HCT116 (cell line): ENCODE results near the gene KRT28. TPM values are rescaled to one million over a fixed set of nuclear protein-coding genes. Genes with fewer than 3 reads are reported as not detected.

ENCODE experiments used
- ATAC-seq: fragments of 200-7000 bp; cut with Tn5 transposase; 2 replicates; pipeline ENCODE4 v1.9.1; 2020; ENCODE audit warnings: mild to moderate bottlenecking, moderate library complexity
- BruUV-seq: library from RNA; stranded (reverse); fragments of 400-500 nt; replicated peaks from 2 replicates; lab custom pipeline; 2021; lab: Mats Ljungman, UMichigan
- CTCF ChIA-PET: fragments of 300-600 bp; sonication (Branson Sonifier 250); formaldehyde crosslinking; loops from one replicate; lab custom pipeline; 2021; ENCODE audit warnings: antibody characterized with exemption; lab: Charles Lee
- POLR2A ChIA-PET: fragments of 300-600, 350-600 bp; sonication (Branson Sonifier 250); formaldehyde crosslinking; loops from one replicate; lab custom pipeline; 2021; ENCODE audit warnings: antibody characterized with exemption; lab: Charles Lee
- RAD21 ChIA-PET, 2 experiments: fragments of 300-600 bp; sonication (Branson Sonifier 250); formaldehyde crosslinking; loops; one replicate each; lab custom pipeline; 2023; ENCODE audit warnings: low total read pairs in 2 of 2; ENCODE audit not compliant: uncharacterized antibody in 2 of 2, unreplicated experiment in 2 of 2, low non-redundant PET in 1 of 2; lab: Charles Lee
- DNase-seq: peaks from one replicate; pipeline ENCODE4 v3.0.0-alpha.2; 2010; ENCODE audit warnings: low read depth, low spot score
- H2AFZ ChIP-seq: fragments of 200-600 bp; shearing (Covaris generic), sonication (generic); 2 replicates; pipeline ENCODE4 v1.6.1; 2017; ENCODE audit warnings: low read depth, mixed run types, mixed read lengths, antibody characterized with exemption, low read length; ENCODE audit not compliant: poor library complexity, severe bottlenecking
- H3K27ac ChIP-seq: 2 replicates; pipeline ENCODE4 v1.5.1; 2012; ENCODE audit warnings: low read depth, low read length
- H3K27me3 ChIP-seq: fragments of 200-600 bp; sonication (generic); 2 replicates; pipeline ENCODE4 v1.6.1; 2016; ENCODE audit warnings: mixed run types, low read length, mixed read lengths; ENCODE audit not compliant: insufficient read depth
- H3K36me3 ChIP-seq, 2 experiments: fragments of 200-500 bp in 1 of 2; fragments of 200-600 bp in 1 of 2; sonication (Bioruptor generic) in 1 of 2; sonication (generic) in 1 of 2; 2 replicates each; pipeline versions ENCODE4 v1.5.1 to v1.6.1; 2014 to 2016; ENCODE audit warnings: low read length in 2 of 2, inconsistent platforms in 1 of 2, mixed read lengths in 1 of 2, mixed run types in 1 of 2; ENCODE audit not compliant: insufficient read depth in 2 of 2, control insufficient read depth in 1 of 2
- H3K4me1 ChIP-seq, 2 experiments: fragments of 200-600 bp in 1 of 2; sonication (generic) in 1 of 2; 2 replicates each; pipeline versions ENCODE4 v1.5.1 to v1.6.1; 2012 to 2017; ENCODE audit warnings: low read length in 2 of 2, inconsistent platforms in 1 of 2, mild to moderate bottlenecking in 1 of 2, mixed read lengths in 1 of 2, mixed run types in 1 of 2, moderate library complexity in 1 of 2; ENCODE audit not compliant: insufficient read depth in 2 of 2, control insufficient read depth in 1 of 2
- H3K4me2 ChIP-seq: fragments of 200-600 bp; sonication (generic); 2 replicates; pipeline ENCODE4 v1.6.1; 2017; ENCODE audit warnings: mixed run types, low read length, mixed read lengths
- H3K4me3 ChIP-seq, 2 experiments: fragments of 200-600 bp in 1 of 2; sonication (generic) in 1 of 2; replicated peaks in 1 of 2; 2 replicates each; pipeline ENCODE4 v1.5.1; 2011 to 2016; ENCODE audit warnings: low read length in 2 of 2, control low read depth in 1 of 2, low read depth in 1 of 2, mild to moderate bottlenecking in 1 of 2, mixed read lengths in 1 of 2, mixed run types in 1 of 2
- H3K79me2 ChIP-seq: fragments of 200-600 bp; sonication (generic); 2 replicates; pipeline ENCODE4 v1.6.1; 2017; ENCODE audit warnings: mild to moderate bottlenecking, mixed run types, low read length, moderate library complexity, mixed read lengths; ENCODE audit not compliant: insufficient read depth
- H3K9ac ChIP-seq: fragments of 200-600 bp; sonication (generic); 2 replicates; pipeline ENCODE4 v1.6.1; 2016; ENCODE audit warnings: low read length, mixed read lengths
- H3K9me2 ChIP-seq: fragments of 200-600 bp; sonication (generic), shearing (Covaris generic); 2 replicates; pipeline ENCODE4 v1.6.1; 2017; ENCODE audit warnings: mixed run types, mild to moderate bottlenecking, moderate library complexity; ENCODE audit not compliant: insufficient read depth
- H3K9me3 ChIP-seq, 2 experiments: fragments of 200-500 bp in 1 of 2; fragments of 200-600 bp in 1 of 2; sonication (Bioruptor generic) in 1 of 2; sonication (generic) in 1 of 2; 2 replicates each; pipeline ENCODE4 v1.6.1; 2014 to 2017; ENCODE audit warnings: low read length in 2 of 2, mixed read lengths in 2 of 2, inconsistent platforms in 1 of 2, low read depth in 1 of 2, mild to moderate bottlenecking in 1 of 2, mixed run types in 1 of 2, moderate library complexity in 1 of 2; ENCODE audit not compliant: control insufficient read depth in 1 of 2, insufficient read depth in 1 of 2
- H4K20me1 ChIP-seq: fragments of 200-600 bp; sonication (generic), shearing (Covaris generic); 2 replicates; pipeline ENCODE4 v1.6.1; 2017; ENCODE audit warnings: mixed run types, mild to moderate bottlenecking, moderate library complexity; ENCODE audit not compliant: insufficient read depth
- ATF3 ChIP-seq: IDR thresholded peaks from 2 replicates; pipeline ENCODE4 v1.6.1; 2012
- CBX3 ChIP-seq: IDR thresholded peaks from 2 replicates; pipeline ENCODE4 v1.6.1; 2012; ENCODE audit warnings: low read depth
- CEBPB ChIP-seq: IDR thresholded peaks from 2 replicates; pipeline ENCODE4 v1.6.1; 2012; ENCODE audit warnings: low read depth
- EGR1 ChIP-seq: IDR thresholded peaks from 2 replicates; pipeline ENCODE4 v1.6.1; 2012; ENCODE audit warnings: low read depth
- EZH2 ChIP-seq: fragments of 200-600 bp; sonication (generic); IDR thresholded peaks from 2 replicates; pipeline ENCODE4 v1.6.1; 2017; ENCODE audit warnings: antibody characterized with exemption, mixed run types
- FOSL1 ChIP-seq: IDR thresholded peaks from 2 replicates; pipeline ENCODE4 v1.6.1; 2012; ENCODE audit warnings: low read depth
- JUND ChIP-seq: IDR thresholded peaks from 2 replicates; pipeline ENCODE4 v1.6.1; 2012
- MAX ChIP-seq: IDR thresholded peaks from 2 replicates; pipeline ENCODE4 v1.6.1; 2012
- POLR2A ChIP-seq: IDR thresholded peaks from 2 replicates; pipeline ENCODE4 v1.7.0; 2011; ENCODE audit warnings: borderline replicate concordance; ENCODE audit not compliant: insufficient read depth, insufficient read length; ENCODE audit errors: extremely low read depth
- RAD21 ChIP-seq: IDR thresholded peaks from 2 replicates; pipeline ENCODE4 v1.6.1; 2012; ENCODE audit warnings: low read depth, mild to moderate bottlenecking
- SIN3A ChIP-seq: IDR thresholded peaks from 2 replicates; pipeline ENCODE4 v1.6.1; 2012; ENCODE audit warnings: low read depth
- SP1 ChIP-seq: IDR thresholded peaks from 2 replicates; pipeline ENCODE4 v1.6.1; 2012; ENCODE audit warnings: low read depth
- TCF7L2 ChIP-seq: IDR thresholded peaks from 2 replicates; pipeline ENCODE4 v1.7.0; 2011; ENCODE audit warnings: borderline replicate concordance, inconsistent platforms; ENCODE audit not compliant: insufficient read depth, insufficient read length; ENCODE audit errors: extremely low read depth
- YY1 ChIP-seq: IDR thresholded peaks from 2 replicates; pipeline ENCODE4 v1.6.1; 2011; ENCODE audit warnings: low read length, low read depth, moderate library complexity, mild to moderate bottlenecking; ENCODE audit not compliant: insufficient replicate concordance; ENCODE audit errors: extremely low read depth
- ZFX ChIP-seq: fragments of 450-650 bp; IDR thresholded peaks from 2 replicates; pipeline ENCODE4 v1.6.1; 2017
- ZNF274 ChIP-seq: fragments of 200-500 bp; sonication (Bioruptor generic); IDR thresholded peaks from 2 replicates; pipeline ENCODE4 v1.6.1; 2014; ENCODE audit warnings: mild to moderate bottlenecking, low read depth, low read length, inconsistent platforms
- intact Hi-C: fragments of 100-400 bp; cut with micrococcal nuclease; formaldehyde crosslinking; loops from 2 replicates; pipeline ENCODE4 v1.10.0; 2022
- total RNA-seq: library from RNA; stranded (reverse); gene quantifications from one replicate; pipeline ENCODE4 v1.2.1, GENCODE V29; 2021; ENCODE audit not compliant: unreplicated experiment
- TF ChIP-seq, protein P1 (sequence below): IDR thresholded peaks from 2 replicates; pipeline ENCODE4 v1.6.1; 2011; ENCODE audit warnings: mild to moderate bottlenecking, low read length, moderate library complexity; ENCODE audit not compliant: insufficient replicate concordance; ENCODE audit errors: extremely low read depth

KRT28 gene
- total RNA-seq, 1 experiment from 2014 or later, result not detected

DNA sequence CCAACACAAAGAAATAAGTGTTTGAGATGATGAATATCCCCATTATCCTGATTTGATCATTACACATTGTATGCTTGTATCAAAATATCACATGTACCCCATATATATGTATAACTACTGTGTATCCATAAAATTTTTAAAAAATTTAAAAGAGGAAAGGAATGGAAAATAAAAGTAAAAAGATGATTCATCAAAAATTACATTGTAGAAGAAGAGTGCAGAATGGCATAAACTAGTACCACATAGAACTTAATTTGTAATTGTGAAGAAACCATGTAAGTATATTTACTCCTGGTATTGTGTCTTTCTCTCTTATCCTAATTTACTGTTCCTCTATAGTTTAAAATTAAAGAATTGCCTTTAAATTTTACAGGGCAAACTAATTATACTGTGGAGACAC is 34.1 kb upstream of the KRT28 start:
- H3K79me2 ChIP-seq, result peaks cover 28% of the 10 kb centered on the region
- TF ChIP-seq ZFX (no peak), RAD21 (no peak), ZNF274 (no peak), CEBPB (no peak), EZH2 (no peak), EGR1 (no peak), CBX3 (no peak), SP1 (no peak), FOSL1 (no peak), JUND (no peak), TCF7L2 (no peak), ATF3 (no peak), MAX (no peak), YY1 (no peak), POLR2A (no peak), SIN3A (no peak)
- TF ChIP-seq, protein P1, sequence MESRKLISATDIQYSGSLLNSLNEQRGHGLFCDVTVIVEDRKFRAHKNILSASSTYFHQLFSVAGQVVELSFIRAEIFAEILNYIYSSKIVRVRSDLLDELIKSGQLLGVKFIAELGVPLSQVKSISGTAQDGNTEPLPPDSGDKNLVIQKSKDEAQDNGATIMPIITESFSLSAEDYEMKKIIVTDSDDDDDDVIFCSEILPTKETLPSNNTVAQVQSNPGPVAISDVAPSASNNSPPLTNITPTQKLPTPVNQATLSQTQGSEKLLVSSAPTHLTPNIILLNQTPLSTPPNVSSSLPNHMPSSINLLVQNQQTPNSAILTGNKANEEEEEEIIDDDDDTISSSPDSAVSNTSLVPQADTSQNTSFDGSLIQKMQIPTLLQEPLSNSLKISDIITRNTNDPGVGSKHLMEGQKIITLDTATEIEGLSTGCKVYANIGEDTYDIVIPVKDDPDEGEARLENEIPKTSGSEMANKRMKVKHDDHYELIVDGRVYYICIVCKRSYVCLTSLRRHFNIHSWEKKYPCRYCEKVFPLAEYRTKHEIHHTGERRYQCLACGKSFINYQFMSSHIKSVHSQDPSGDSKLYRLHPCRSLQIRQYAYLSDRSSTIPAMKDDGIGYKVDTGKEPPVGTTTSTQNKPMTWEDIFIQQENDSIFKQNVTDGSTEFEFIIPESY, result no peak
- TF ChIP-seq, all 23 proteins: peak for 0
- no peak for DNase-seq
- H4K20me1 ChIP-seq, result no peaks in the 10 kb centered on the region
- ChIA-PET RAD21 (no interaction called here), CTCF (interaction anchor here (1.0 kb wide), 1 partner anchor 832 kb away, joined by 3 read pairs; no protein-coding TSS in a partner anchor), POLR2A (no interaction called here)
- H3K4me3 ChIP-seq, result no peak overlapping the region
- no peaks in the 10 kb centered on the region for H3K9me3 ChIP-seq
- peaks cover 0 to under 1% of the 10 kb centered on the region in 2 experiments; a peak in 1 of 4 replicates for H3K4me1 ChIP-seq
- peaks cover 3 to 16% of the 10 kb centered on the region in 2 experiments; a peak in 2 of 4 replicates for H3K36me3 ChIP-seq
- H3K27ac ChIP-seq, result no peak overlapping the region
- intact Hi-C loops, result no loop called here
- no peak overlapping the region for H3K4me2 ChIP-seq
- no peaks in the 10 kb centered on the region for H3K9me2 ChIP-seq
- H3K9ac ChIP-seq, result no peak overlapping the region
- no peaks in the 10 kb centered on the region for H3K27me3 ChIP-seq
- no TSS peak for BruUV-seq
- H2AFZ ChIP-seq, result no peak overlapping the region
- no peak for ATAC-seq
